ENCODE data around the gene MPPE1. TPM values are rescaled to one million over a fixed set of nuclear protein-coding genes. Genes with fewer than 3 reads are reported as not detected.
"Not testable (repeated sequence)": the region's sequence is repeated elsewhere in the genome, so short reads cannot be mapped to it uniquely, and the experiment has no call there.

The MPPE1 gene
- total RNA-seq (2014; rRNA removed; shearing (Covaris generic)): 30.5 and 36.4 TPM in 2 replicates

- no peaks in the 10 kb centered on the region for H3K27me3 ChIP-seq (replicated peaks)
- peak; percentile 88 to 93 for DNase-seq (ENCODE audit: low read depth in 1 of 2, low spot score in 2 of 2)
- H3K4me1 ChIP-seq (replicated peaks): peaks cover 13% of the 10 kb centered on the region
- H3K36me3 ChIP-seq: peaks cover 8% of the 10 kb centered on the region
- no peaks in the 10 kb centered on the region for H3K9me3 ChIP-seq (replicated peaks)
- peak within 1 kb of the TSS; percentile 89 for H3K4me3 ChIP-seq
- peak within 1 kb of the TSS; percentile 98 for H3K27ac ChIP-seq
These were observed at the start of gene MPPE1 for GRCh38 chr18:11908182-11909060. Gene MPPE1 (minus strand): TSS chr18:11908317. CDS start chr18:11897264, 11,053 bp downstream.

GRCh38 chr18:11957636-11958035, 49.5 kb upstream of the MPPE1 start:
- Histone ChIP-seq H3K4me1 (replicated peaks) (peaks cover 17% of the 10 kb centered on the region), H3K9me3 (replicated peaks) (peaks cover 9% of the 10 kb centered on the region), H3K36me3 (no peaks in the 10 kb centered on the region), H3K27ac (no peak overlapping the region), H3K27me3 (replicated peaks) (no peaks in the 10 kb centered on the region), H3K4me3 (no peak overlapping the region)
- no peak for DNase-seq (ENCODE audit: low read depth in 1 of 2, low spot score in 2 of 2)

- Histone ChIP-seq H3K27me3 (replicated peaks) (no peaks in the 10 kb centered on the region), H3K4me3 (no peak overlapping the region), H3K27ac (no peak overlapping the region), H3K4me1 (replicated peaks) (peaks cover 17% of the 10 kb centered on the region), H3K9me3 (replicated peaks) (peaks cover 9% of the 10 kb centered on the region), H3K36me3 (no peaks in the 10 kb centered on the region)
- no peak for DNase-seq (ENCODE audit: low read depth in 1 of 2, low spot score in 2 of 2)
These were observed 48.5 kb upstream of the MPPE1 start for GRCh38 chr18:11956371-11957308.

GRCh38 chr18:11955239-11956029, 47.3 kb upstream of the MPPE1 start:
- H3K27ac ChIP-seq: peak overlapping the region; percentile 75
- DNase-seq (ENCODE audit: low read depth in 1 of 2, low spot score in 2 of 2): peak; percentile 85
- H3K4me3 ChIP-seq: no peak overlapping the region
- no peaks in the 10 kb centered on the region for H3K36me3 ChIP-seq
- peaks cover 9% of the 10 kb centered on the region for H3K9me3 ChIP-seq (replicated peaks)
- H3K27me3 ChIP-seq (replicated peaks): no peaks in the 10 kb centered on the region
- peaks cover 17% of the 10 kb centered on the region for H3K4me1 ChIP-seq (replicated peaks)

- Histone ChIP-seq H3K36me3 (no peaks in the 10 kb centered on the region), H3K9me3 (replicated peaks) (peaks cover 9% of the 10 kb centered on the region), H3K27ac (no peak overlapping the region), H3K4me3 (no peak overlapping the region), H3K27me3 (replicated peaks) (no peaks in the 10 kb centered on the region), H3K4me1 (replicated peaks) (peaks cover 36% of the 10 kb centered on the region)
- no peak for DNase-seq (ENCODE audit: low read depth in 1 of 2, low spot score in 2 of 2)
These were observed 45.0 kb upstream of the MPPE1 start for GRCh38 chr18:11953113-11953512.

- H3K9me3 ChIP-seq (replicated peaks): no peaks in the 10 kb centered on the region
- no peak overlapping the region for H3K27ac ChIP-seq
- H3K27me3 ChIP-seq (replicated peaks): no peaks in the 10 kb centered on the region
- H3K36me3 ChIP-seq: no peaks in the 10 kb centered on the region
- H3K4me1 ChIP-seq (replicated peaks): peaks cover 53% of the 10 kb centered on the region
- no peak for DNase-seq (ENCODE audit: low read depth in 1 of 2, low spot score in 2 of 2)
- H3K4me3 ChIP-seq: no peak overlapping the region
These were observed 43.3 kb upstream of the MPPE1 start for GRCh38 chr18:11951390-11951851.

GRCh38 chr18:11950824-11951223, 42.7 kb upstream of the MPPE1 start:
- Histone ChIP-seq H3K9me3 (replicated peaks) (no peaks in the 10 kb centered on the region), H3K4me1 (replicated peaks) (peaks cover 57% of the 10 kb centered on the region), H3K4me3 (no peak overlapping the region), H3K36me3 (no peaks in the 10 kb centered on the region), H3K27me3 (replicated peaks) (no peaks in the 10 kb centered on the region), H3K27ac (no peak overlapping the region)
- no peak for DNase-seq (ENCODE audit: low read depth in 1 of 2, low spot score in 2 of 2)

- no peaks in the 10 kb centered on the region for H3K36me3 ChIP-seq
- H3K4me3 ChIP-seq: no peak overlapping the region
- peaks cover 42% of the 10 kb centered on the region for H3K4me1 ChIP-seq (replicated peaks)
- no peaks in the 10 kb centered on the region for H3K9me3 ChIP-seq (replicated peaks)
- DNase-seq (ENCODE audit: low read depth in 1 of 2, low spot score in 2 of 2): peak; percentile 51 to 71
- peak overlapping the region; percentile 91 for H3K27ac ChIP-seq
- H3K27me3 ChIP-seq (replicated peaks): no peaks in the 10 kb centered on the region
These were observed 40.9 kb upstream of the MPPE1 start for GRCh38 chr18:11948852-11949523.

- Histone ChIP-seq H3K36me3 (no peaks in the 10 kb centered on the region), H3K4me3 (peak overlapping the region; percentile 4; the same call in 1 of the 2 replicates), H3K9me3 (replicated peaks) (no peaks in the 10 kb centered on the region), H3K27ac (peak overlapping the region; percentile 91), H3K27me3 (replicated peaks) (no peaks in the 10 kb centered on the region), H3K4me1 (replicated peaks) (peaks cover 42% of the 10 kb centered on the region)
- DNase-seq (ENCODE audit: low read depth in 1 of 2, low spot score in 2 of 2): peak; percentile 88 to 93
These were observed 39.4 kb upstream of the MPPE1 start for GRCh38 chr18:11947214-11948191.

- no peaks in the 10 kb centered on the region for H3K36me3 ChIP-seq
- no peaks in the 10 kb centered on the region for H3K9me3 ChIP-seq (replicated peaks)
- no peaks in the 10 kb centered on the region for H3K27me3 ChIP-seq (replicated peaks)
- peak overlapping the region; percentile 4; the same call in 1 of the 2 replicates for H3K4me3 ChIP-seq
- peak in 1 of 2 experiments; percentile 63 for DNase-seq (ENCODE audit: low read depth in 1 of 2, low spot score in 2 of 2)
- H3K27ac ChIP-seq: peak overlapping the region; percentile 91
- H3K4me1 ChIP-seq (replicated peaks): peaks cover 42% of the 10 kb centered on the region
These were observed 38.6 kb upstream of the MPPE1 start for GRCh38 chr18:11946756-11947155.

GRCh38 chr18:11945834-11946659, 37.9 kb upstream of the MPPE1 start:
- DNase-seq (ENCODE audit: low read depth in 1 of 2, low spot score in 2 of 2): peak; percentile 30 to 50
- Histone ChIP-seq H3K27ac (peak overlapping the region; percentile 91), H3K4me1 (replicated peaks) (peaks cover 42% of the 10 kb centered on the region)
- H3K4me3 ChIP-seq; H3K27me3 ChIP-seq (replicated peaks); H3K9me3 ChIP-seq (replicated peaks); H3K36me3 ChIP-seq: not testable (repeated sequence)

All from SJSA1 (cell line).